Measurements from ENCODE around the gene RETREG1. TPM values are rescaled to one million over a fixed set of nuclear protein-coding genes. Genes with fewer than 3 reads are reported as not detected.

RETREG1 gene
- total RNA-seq, 2 donors from 2014 or later, result 0.50 to 0.81 TPM

DNA sequence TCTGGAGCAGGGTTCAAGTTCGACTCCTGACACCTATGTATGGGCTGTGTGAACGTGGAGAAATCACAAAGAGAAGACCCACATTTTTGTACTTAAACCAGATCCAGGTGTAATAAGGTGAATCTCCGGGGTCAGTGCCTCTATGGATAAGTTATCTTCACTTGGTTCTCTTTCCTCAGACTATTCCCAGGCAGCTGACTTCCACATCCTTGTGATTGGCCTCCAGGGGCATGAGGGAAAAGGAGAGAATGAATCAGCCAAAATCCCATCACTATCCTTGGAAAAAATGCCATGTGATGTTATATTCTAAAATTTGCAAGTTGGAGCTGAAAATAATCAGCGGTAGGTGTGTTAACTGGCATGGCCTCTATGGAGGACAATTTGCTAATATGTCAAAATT is 188.4 kb downstream of the RETREG1 start:
- Mint-ChIP-seq H3K4me1 (ENCODE audit: low read depth in 2 of 2) (no peaks in the 10 kb centered on the region), H3K27me3 (peaks cover 17 to 23% of the 10 kb centered on the region in 2 donors), H3K9me3 (no peaks in the 10 kb centered on the region), H3K36me3 (no peaks in the 10 kb centered on the region), H3K27ac (no peak overlapping the region), H3K4me3 (no peak overlapping the region)
- no peak for DNase-seq (ENCODE audit: low spot score)
- ATAC-seq, result no peak

DNA sequence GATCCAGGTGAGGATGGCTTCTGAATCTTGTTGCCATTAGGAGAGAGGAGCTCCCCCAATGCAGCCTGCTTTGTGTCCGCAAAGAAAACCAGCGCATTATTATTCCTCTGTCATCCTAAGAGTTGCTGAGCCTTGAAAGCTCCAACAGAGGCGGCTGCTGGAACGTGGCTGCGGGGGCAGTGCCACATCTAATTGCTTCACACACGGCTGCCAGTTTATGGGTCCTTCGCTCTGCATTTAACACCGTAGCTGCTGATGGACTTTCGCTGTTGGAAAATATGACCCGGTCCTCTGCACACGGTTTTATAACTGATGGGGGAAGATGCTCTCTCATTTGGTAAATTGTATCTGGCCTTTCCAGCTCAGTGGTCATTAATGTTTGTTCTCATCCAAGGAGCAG is 189.2 kb downstream of the RETREG1 start:
- ATAC-seq (no peak), DNase-seq (ENCODE audit: low spot score) (no peak)
- Mint-ChIP-seq H3K36me3 (no peaks in the 10 kb centered on the region), H3K27ac (no peak overlapping the region), H3K4me3 (no peak overlapping the region), H3K9me3 (peaks cover 3% of the 10 kb centered on the region), H3K27me3 (peaks cover 21 to 23% of the 10 kb centered on the region in 2 donors), H3K4me1 (ENCODE audit: low read depth in 2 of 2) (peaks cover 0 to 3% of the 10 kb centered on the region in 2 donors)

Other genes starting within 250 kb of the RETREG1 start
- gene ZNF622, start 151.2 kb downstream of the RETREG1 start, total RNA-seq, result 10 to 100 TPM; 38.4 to 47.9 TPM